Upper lobe of right lung (tissue), 1 donor: ENCODE data around the gene UPF2. TPM values are rescaled to one million over a fixed set of nuclear protein-coding genes. Genes with fewer than 3 reads are reported as not detected.
A peak's percentile ranks its signal among the peaks of the same experiment; 100 is the strongest.

Experiments used
- ATAC-seq: fragments of 200-7000 bp; cut with Tn5 transposase; one replicate; pipeline ENCODE4 v1.9.1; 2020; ENCODE audit warnings: mild to moderate bottlenecking, moderate library complexity
- DNase-seq: peaks from one replicate; pipeline ENCODE4 v3.0.0-alpha.2; 2020
- H3K27ac ChIP-seq: fragments of 200-600 bp; one replicate; pipeline ENCODE4 v1.8.0; 2022
- H3K27me3 ChIP-seq: fragments of 200-600 bp; one replicate; pipeline ENCODE4 v1.8.0; 2022; ENCODE audit warnings: mild to moderate bottlenecking
- H3K36me3 ChIP-seq: fragments of 200-600 bp; one replicate; pipeline ENCODE4 v1.8.0; 2022
- H3K4me1 ChIP-seq: fragments of 200-600 bp; one replicate; pipeline ENCODE4 v1.8.0; 2022
- H3K4me3 ChIP-seq: fragments of 200-600 bp; one replicate; pipeline ENCODE4 v1.8.0; 2022; ENCODE audit warnings: mild to moderate bottlenecking
- H3K9me3 ChIP-seq: fragments of 200-600 bp; one replicate; pipeline ENCODE4 v1.8.0; 2022
- CTCF ChIP-seq: fragments of 200-600 bp; IDR thresholded peaks from one replicate; pipeline ENCODE4 v1.8.0; 2022; ENCODE audit warnings: antibody characterized with exemption
- intact Hi-C: fragments of 100-400 bp; cut with DNase I; formaldehyde crosslinking; loops from one replicate; pipeline ENCODE4 v1.11.0; 2022
- total RNA-seq: library from RNA; stranded (reverse); fragmentation: NEBNext Ultra II Directional; extraction: Animal tissue kit (Norgen Biotek cat#: 25700); gene quantifications from one replicate; pipeline ENCODE4 v1.2.1, GENCODE V29; 2021
- donor health status: DM: no; HTN: yes; CAD: no; lungs with severe emphysema.

UPF2 gene
- total RNA-seq, 1 donor from 2014 or later: 20.1 TPM

GRCh38 chr10:11885437-11886137 is 157.0 kb downstream of the UPF2 start:
- no peaks in the 10 kb centered on the region for H3K9me3 ChIP-seq
- no peak for TF ChIP-seq CTCF
- H3K27ac ChIP-seq: no peak overlapping the region
- intact Hi-C loops: no loop called here
- no peaks in the 10 kb centered on the region for H3K27me3 ChIP-seq
- H3K36me3 ChIP-seq: no peaks in the 10 kb centered on the region
- no peak overlapping the region for H3K4me3 ChIP-seq
- no peaks in the 10 kb centered on the region for H3K4me1 ChIP-seq
- DNase-seq (peak; percentile 44), ATAC-seq (no peak)

GRCh38 chr10:11884706-11885423 is 157.7 kb downstream of the UPF2 start:
- Histone ChIP-seq H3K4me3 (no peak overlapping the region), H3K36me3 (no peaks in the 10 kb centered on the region), H3K27ac (no peak overlapping the region), H3K4me1 (no peaks in the 10 kb centered on the region), H3K27me3 (no peaks in the 10 kb centered on the region), H3K9me3 (no peaks in the 10 kb centered on the region)
- intact Hi-C loops: no loop called here
- no peak for TF ChIP-seq CTCF
- DNase-seq (peak; percentile 51), ATAC-seq (no peak)

- H3K9me3 ChIP-seq: no peaks in the 10 kb centered on the region
- H3K36me3 ChIP-seq: no peaks in the 10 kb centered on the region
- H3K4me1 ChIP-seq: no peaks in the 10 kb centered on the region
- no peak overlapping the region for H3K4me3 ChIP-seq
- no peaks in the 10 kb centered on the region for H3K27me3 ChIP-seq
- ATAC-seq: no peak
- no peak for TF ChIP-seq CTCF
- intact Hi-C loops: no loop called here
- H3K27ac ChIP-seq: no peak overlapping the region
- no peak for DNase-seq
Measured at GRCh38 chr10:11882646-11883375, 159.8 kb downstream of the UPF2 start.

- no peak for TF ChIP-seq CTCF
- intact Hi-C loops: no loop called here
- no peaks in the 10 kb centered on the region for H3K4me1 ChIP-seq
- no peaks in the 10 kb centered on the region for H3K9me3 ChIP-seq
- ATAC-seq (peak; percentile 61), DNase-seq (no peak)
- no peak overlapping the region for H3K27ac ChIP-seq
- no peaks in the 10 kb centered on the region for H3K27me3 ChIP-seq
- H3K36me3 ChIP-seq: no peaks in the 10 kb centered on the region
- no peak overlapping the region for H3K4me3 ChIP-seq
Measured at GRCh38 chr10:11881477-11882417, 160.9 kb downstream of the UPF2 start.

- Histone ChIP-seq H3K36me3 (no peaks in the 10 kb centered on the region), H3K9me3 (no peaks in the 10 kb centered on the region), H3K4me1 (peaks cover 3% of the 10 kb centered on the region), H3K27me3 (no peaks in the 10 kb centered on the region), H3K4me3 (no peak overlapping the region), H3K27ac (no peak overlapping the region)
- DNase-seq (no peak), ATAC-seq (no peak)
- intact Hi-C loops: no loop called here
- TF ChIP-seq CTCF: no peak
Measured at GRCh38 chr10:11881030-11881476, 161.6 kb downstream of the UPF2 start.
